ENCODE results near the gene GOLGA5.

The GOLGA5 gene

GRCh38 chr14:92866901-92867865, 73.1 kb downstream of the GOLGA5 start:
- FAIRE-seq: no peak
- DNase-seq (ENCODE audit: extremely low spot score, insufficient read length, low read depth): no peak

GRCh38 chr14:92874962-92875661, 81.0 kb downstream of the GOLGA5 start:
- FAIRE-seq: no peak

DNA sequence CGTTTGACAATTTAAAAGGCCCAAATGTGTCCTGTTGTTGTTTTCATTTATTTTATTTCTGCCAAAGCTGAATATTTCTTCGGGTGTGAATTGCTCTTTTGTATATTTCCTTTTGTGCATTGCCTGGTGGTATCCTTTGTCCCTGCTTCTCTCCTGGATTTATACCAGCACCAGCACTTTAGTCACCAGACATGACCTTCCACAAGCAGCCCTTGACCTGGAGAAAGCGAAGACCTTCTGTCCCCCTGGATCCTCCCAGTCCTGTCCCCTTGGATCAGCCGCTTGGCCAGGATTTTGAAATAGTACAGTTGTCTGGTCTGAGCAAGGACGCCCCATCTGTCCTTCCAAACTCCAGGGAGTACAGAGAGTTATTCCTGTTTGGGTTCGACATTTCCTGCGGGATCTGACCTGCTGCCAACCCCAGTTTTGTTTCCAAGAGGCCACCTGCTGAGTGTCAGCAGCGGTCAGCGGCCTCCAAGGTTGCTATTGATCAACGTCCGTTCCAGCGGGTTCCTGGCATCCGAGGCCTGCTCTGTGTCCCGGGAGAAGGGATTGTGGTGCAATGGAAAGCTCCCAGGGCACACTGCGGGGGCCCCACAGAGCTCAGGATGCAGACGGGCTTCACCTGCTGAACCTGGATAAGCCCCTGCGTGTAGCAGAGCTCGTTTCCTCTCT, 83.8 kb downstream of the GOLGA5 start:
- no peak for FAIRE-seq
- DNase-seq (ENCODE audit: extremely low spot score, insufficient read length, low read depth): no peak

More at GRCh38 chr14:92874962-92875661, 81.0 kb downstream of the GOLGA5 start:
- no peak for DNase-seq (ENCODE audit: extremely low spot score, insufficient read length, low read depth)

GRCh38 chr14:92880351-92880750, 86.2 kb downstream of the GOLGA5 start:
- DNase-seq (ENCODE audit: extremely low spot score, insufficient read length, low read depth): no peak
- no peak for FAIRE-seq

- no peak for DNase-seq (ENCODE audit: extremely low spot score, insufficient read length, low read depth)
- FAIRE-seq: no peak
Observed at GRCh38 chr14:92880851-92881250, 86.7 kb downstream of the GOLGA5 start.

- DNase-seq (ENCODE audit: extremely low spot score, insufficient read length, low read depth) (no peak), FAIRE-seq (no peak)
Observed at GRCh38 chr14:92883066-92883465, 89.0 kb downstream of the GOLGA5 start.

GRCh38 chr14:92884410-92884809, 90.3 kb downstream of the GOLGA5 start:
- FAIRE-seq: no peak
- no peak for DNase-seq (ENCODE audit: extremely low spot score, insufficient read length, low read depth)

DNA sequence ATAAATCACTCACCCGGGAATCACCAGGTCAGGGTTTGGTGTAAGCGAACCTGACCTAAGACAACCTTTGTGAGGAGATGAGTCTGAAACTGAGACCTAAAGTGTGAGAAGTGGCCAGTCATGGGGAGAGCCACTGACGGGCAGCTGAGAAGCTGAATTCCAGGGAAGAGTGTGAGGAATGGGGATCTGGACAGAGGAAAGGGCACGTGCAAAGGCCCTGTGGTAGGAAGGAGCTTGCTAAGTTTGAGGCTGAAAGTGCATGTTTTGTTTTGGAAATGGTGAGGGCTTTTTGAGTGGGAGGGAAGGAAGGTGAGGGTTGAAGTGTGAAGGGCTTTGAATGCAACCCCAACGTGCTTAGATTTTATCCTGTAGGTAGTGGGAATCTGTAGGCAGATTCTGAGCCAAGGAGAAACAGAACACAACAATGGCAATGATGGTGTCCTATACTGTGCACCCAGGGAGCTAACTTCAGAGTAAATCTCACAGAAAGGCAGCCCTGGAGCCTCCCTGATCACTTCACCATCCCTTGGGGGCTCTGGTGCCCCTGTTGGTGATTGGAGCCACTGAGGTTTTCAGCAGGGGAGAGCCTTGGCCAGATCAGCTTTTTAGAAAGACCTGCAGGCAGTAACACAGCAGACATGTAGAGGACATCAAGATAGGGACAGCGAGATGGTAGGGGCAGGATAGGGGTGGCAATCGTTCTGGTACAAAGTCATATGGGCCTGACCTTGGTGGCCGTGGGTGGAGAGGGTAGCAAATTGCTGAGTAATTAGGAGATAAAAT, 91.4 kb downstream of the GOLGA5 start:
- DNase-seq (ENCODE audit: extremely low spot score, insufficient read length, low read depth): no peak

DNA sequence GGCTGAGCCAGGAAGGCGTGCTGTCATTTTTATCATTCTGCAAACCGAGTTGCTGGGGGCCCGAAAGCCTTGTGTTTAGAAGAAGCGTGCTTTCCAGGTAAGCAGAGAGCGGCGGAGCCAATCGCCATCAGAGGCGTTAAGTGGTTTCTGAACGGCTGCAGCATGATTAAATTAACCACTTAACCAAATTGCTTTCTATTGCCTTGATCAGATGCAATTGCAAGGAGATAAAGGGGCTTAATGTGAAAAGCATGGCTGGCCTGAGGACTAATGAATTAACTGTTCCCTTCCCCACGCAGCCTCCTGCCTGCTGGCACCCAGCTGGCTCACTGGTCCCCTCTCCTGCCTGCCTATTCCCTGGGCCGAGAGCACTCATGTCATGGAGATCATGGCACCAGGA, 92.2 kb downstream of the GOLGA5 start:
- DNase-seq (ENCODE audit: extremely low spot score, insufficient read length, low read depth) (no peak), FAIRE-seq (no peak)

More for the DNA sequence above, 91.4 kb downstream of the GOLGA5 start:
- FAIRE-seq: no peak

- DNase-seq (ENCODE audit: extremely low spot score, insufficient read length, low read depth): no peak
- FAIRE-seq: no peak
Observed at GRCh38 chr14:92887157-92887556, 93.1 kb downstream of the GOLGA5 start.

GRCh38 chr14:92888896-92889295, 94.8 kb downstream of the GOLGA5 start:
- DNase-seq (ENCODE audit: extremely low spot score, insufficient read length, low read depth): no peak
- no peak for FAIRE-seq

Data from GM18507 (cell line).